Kidney (tissue), 22 donors: ENCODE data around the gene TMED7. TPM values are rescaled to one million over a fixed set of nuclear protein-coding genes. Genes with fewer than 3 reads are reported as not detected.
"Not testable (repeated sequence)": the region's sequence is repeated elsewhere in the genome, so short reads cannot be mapped to it uniquely, and the experiment has no call there.

Source experiments
- DNase-seq, 5 donors: peaks; one replicate each; pipeline ENCODE4 v3.0.0-alpha.2; 2013 to 2020
- FAIRE-seq: peaks from 2 replicates; lab custom pipeline; 2012; peaks lifted over from hg19 to GRCh38; lab: Jason Lieb, UNC
- H3K27ac ChIP-seq, 2 donors: one replicate each; pipeline ENCODE4 v1.7.0; 2013; ENCODE audit warnings: low read depth in 2 of 2, low read length in 2 of 2, inconsistent platforms in 1 of 2
- H3K27me3 ChIP-seq: one replicate; pipeline ENCODE4 v1.7.1; 2013; ENCODE audit warnings: low read length, inconsistent platforms; ENCODE audit not compliant: control insufficient read depth, insufficient read depth
- H3K36me3 ChIP-seq, 3 donors: one replicate each; pipeline versions ENCODE4 v1.7.0 to v1.7.1; 2013; ENCODE audit warnings: low read length in 3 of 3, control low read depth in 1 of 3, inconsistent platforms in 1 of 3; ENCODE audit not compliant: insufficient read depth in 3 of 3, control insufficient read depth in 2 of 3
- H3K4me1 ChIP-seq, 3 donors: one replicate each; pipeline versions ENCODE4 v1.7.0 to v1.7.1; 2013; ENCODE audit warnings: low read length in 3 of 3, inconsistent platforms in 1 of 3, low read depth in 1 of 3; ENCODE audit not compliant: control insufficient read depth in 2 of 3, insufficient read depth in 2 of 3
- H3K4me3 ChIP-seq, 3 donors: one replicate each; pipeline versions ENCODE4 v1.7.0 to v1.8.1; 2013; ENCODE audit warnings: low read length in 3 of 3, control low read depth in 1 of 3, inconsistent platforms in 1 of 3
- H3K9ac ChIP-seq, 3 donors: one replicate each; pipeline versions ENCODE4 v1.7.0 to v1.7.1; 2013; ENCODE audit warnings: low read length in 3 of 3, control low read depth in 1 of 3, inconsistent platforms in 1 of 3
- H3K9me3 ChIP-seq, 3 donors: one replicate each; pipeline versions ENCODE4 v1.7.0 to v1.7.1; 2013; ENCODE audit warnings: low read length in 3 of 3, control low read depth in 1 of 3, inconsistent platforms in 1 of 3; ENCODE audit not compliant: control insufficient read depth in 2 of 3, insufficient read depth in 1 of 3
- intact Hi-C: fragments of 100-400 bp; cut with DNase I; formaldehyde crosslinking; loops from one replicate; pipeline ENCODE4 v1.11.1; 2022
- long read RNA-seq, 10 donors: library from polyadenylated mRNA in 1 of 10; unstranded in 1 of 10; transcript quantifications; one replicate each; pipeline ENCODE4 v2.0.0 and lab custom pipeline, GENCODE V29; 2021 to 2026
- polyA plus RNA-seq: library from polyadenylated mRNA; stranded (reverse); fragments of 350-450 nt; fragmentation: Illumina TruSeq; extraction: RNeasy Lipid Tissue Mini Kit (QIAGEN cat#74804); gene quantifications from one replicate; pipeline ENCODE4 v1.2.3, GENCODE V29; 2014; ENCODE audit warnings: low read depth, low replicate concordance; ENCODE audit not compliant: insufficient read depth
- total RNA-seq: library from RNA; stranded (reverse); fragmentation: NEBNext Ultra II Directional; extraction: Animal tissue kit (Norgen Biotek cat#: 25700); gene quantifications from one replicate; pipeline ENCODE4 v1.2.1, GENCODE V29; 2021
- TF ChIP-seq, protein P1 (sequence below): IDR thresholded peaks from 3 replicates; pipeline ENCODE4 v1.5.1; 2012; ENCODE audit warnings: mild to moderate bottlenecking, moderate library complexity, borderline replicate concordance; ENCODE audit not compliant: insufficient read depth; ENCODE audit errors: extremely low read depth
- donor health status: control.
- donor health status: control.
- donor health status: control.
- donor health status: control.
- donor health status: control.
- donor health status: DM: yes; HTN: yes; CAD: no.
- donor health status: Normal renal cell carcinoma (clear cell type).

The TMED7 gene
- total RNA-seq (115 TPM), polyA plus RNA-seq (24.4 TPM)
- long read RNA-seq, donor 1, transcript TMED7-201 (3 exons, 3,757 nt), result major isoform, 29 of 29 reads
- long read RNA-seq, donor 1, partial matches to known transcripts, result 0 of 29 reads
- long read RNA-seq, donor 1, other reads (novel, unspliced or antisense), result 0 of 29 reads
- long read RNA-seq, donor 2, transcript TMED7-201 (3 exons, 3,757 nt), result major isoform, 29 of 29 reads
- long read RNA-seq, donor 2, partial matches to known transcripts, result 0 of 29 reads
- long read RNA-seq, donor 2, other reads (novel, unspliced or antisense), result 0 of 29 reads
- long read RNA-seq, donor 3, transcript TMED7-201 (3 exons, 3,757 nt), result major isoform, 26 of 26 reads
- long read RNA-seq, donor 3, partial matches to known transcripts, result 0 of 26 reads
- long read RNA-seq, donor 3, other reads (novel, unspliced or antisense), result 0 of 26 reads
- long read RNA-seq, donor 4, transcript TMED7-201 (3 exons, 3,757 nt), result major isoform, 29 of 29 reads
- long read RNA-seq, donor 4, partial matches to known transcripts, result 0 of 29 reads
- long read RNA-seq, donor 4, other reads (novel, unspliced or antisense), result 0 of 29 reads
- long read RNA-seq, donor 5, transcript TMED7-201 (3 exons, 3,757 nt), result major isoform, 7 of 7 reads
- long read RNA-seq, donor 5, partial matches to known transcripts, result 0 of 7 reads
- long read RNA-seq, donor 5, other reads (novel, unspliced or antisense), result 0 of 7 reads
- long read RNA-seq, donor 6, transcript TMED7-201 (3 exons, 3,757 nt), result major isoform, 26 of 26 reads
- long read RNA-seq, donor 6, partial matches to known transcripts, result 0 of 26 reads
- long read RNA-seq, donor 6, other reads (novel, unspliced or antisense), result 0 of 26 reads
- long read RNA-seq, donor 7, transcript TMED7-201 (3 exons, 3,757 nt), result major isoform, 87 of 89 reads
- long read RNA-seq, donor 7, partial matches to known transcripts, result 1 of 89 reads
- long read RNA-seq, donor 7, other reads (novel, unspliced or antisense), result 1 of 89 reads
- long read RNA-seq, donor 8, transcript TMED7-201 (3 exons, 3,757 nt), result major isoform, 33 of 33 reads
- long read RNA-seq, donor 8, partial matches to known transcripts, result 0 of 33 reads
- long read RNA-seq, donor 8, other reads (novel, unspliced or antisense), result 0 of 33 reads
- long read RNA-seq, donor 9, transcript TMED7-201 (3 exons, 3,757 nt), result major isoform, 14 of 14 reads
- long read RNA-seq, donor 9, partial matches to known transcripts, result 0 of 14 reads
- long read RNA-seq, donor 9, other reads (novel, unspliced or antisense), result 0 of 14 reads
- long read RNA-seq, donor 10, transcript TMED7-201 (3 exons, 3,757 nt), result major isoform, 30 of 30 reads
- long read RNA-seq, donor 10, partial matches to known transcripts, result 0 of 30 reads
- long read RNA-seq, donor 10, other reads (novel, unspliced or antisense), result 0 of 30 reads

DNA sequence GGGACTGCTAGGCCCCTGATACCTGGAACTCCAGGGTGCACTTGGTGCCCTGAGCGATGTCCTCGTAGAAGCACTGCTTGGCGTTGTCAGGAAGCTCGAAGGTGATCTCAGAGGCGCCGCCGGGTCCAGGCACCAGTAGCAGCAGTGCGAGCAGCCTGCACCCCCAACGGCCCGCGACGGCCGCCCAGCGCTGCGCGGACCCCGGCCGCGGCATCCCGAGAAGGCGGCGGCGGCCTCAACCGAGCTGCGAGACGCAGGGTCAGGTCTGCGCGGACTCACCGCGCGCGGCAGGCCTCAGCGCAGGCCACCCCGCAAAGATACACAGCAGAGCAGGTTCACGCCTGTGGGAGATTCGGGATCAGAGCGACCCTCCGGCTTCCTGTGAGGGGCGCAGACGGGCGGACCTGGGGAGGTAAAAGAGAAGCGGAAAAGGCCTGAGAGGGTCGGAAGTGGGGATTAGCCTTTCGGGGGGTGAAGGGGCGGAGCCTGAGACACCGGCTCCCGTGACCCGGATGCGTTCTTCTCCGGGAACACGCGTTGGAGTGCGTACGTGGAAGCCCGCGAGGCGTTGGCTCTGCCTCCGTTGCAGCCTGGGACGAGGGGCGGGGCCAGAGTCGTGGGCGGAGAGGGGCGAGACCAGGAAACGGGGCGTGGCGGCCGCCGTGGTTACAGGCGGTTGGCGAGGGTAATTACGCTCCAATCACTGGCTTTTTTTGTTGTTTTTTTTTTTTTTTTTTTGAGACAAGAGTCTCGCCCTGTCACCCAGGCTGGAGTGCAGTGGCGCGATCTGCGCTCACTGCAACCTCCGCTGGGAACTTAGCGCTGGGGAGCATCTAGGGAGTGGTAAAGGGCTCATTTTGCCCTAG is at the start of gene TMED7:
TMED7 (minus strand) TSS at position 458 of the 866 bp plus-strand sequence; CDS start at position 214, 244 bp downstream.
- Histone ChIP-seq H3K4me1 (peaks cover 5 to 16% (median 12%) of the 10 kb centered on the region in 3 donors), H3K9ac (peak within 1 kb of the TSS; percentile 70 to 90 (median 87)), H3K36me3 (no peaks in the 10 kb centered on the region), H3K27me3 (no peaks in the 10 kb centered on the region), H3K27ac (peak within 1 kb of the TSS; percentile 93 to 96), H3K9me3 (no peaks in the 10 kb centered on the region), H3K4me3 (peak within 1 kb of the TSS; percentile 93 to 97 (median 93))
- peak; percentile 96 for FAIRE-seq
- peak; percentile 98 to 100 (median 99) for DNase-seq
- TF ChIP-seq, protein P1, sequence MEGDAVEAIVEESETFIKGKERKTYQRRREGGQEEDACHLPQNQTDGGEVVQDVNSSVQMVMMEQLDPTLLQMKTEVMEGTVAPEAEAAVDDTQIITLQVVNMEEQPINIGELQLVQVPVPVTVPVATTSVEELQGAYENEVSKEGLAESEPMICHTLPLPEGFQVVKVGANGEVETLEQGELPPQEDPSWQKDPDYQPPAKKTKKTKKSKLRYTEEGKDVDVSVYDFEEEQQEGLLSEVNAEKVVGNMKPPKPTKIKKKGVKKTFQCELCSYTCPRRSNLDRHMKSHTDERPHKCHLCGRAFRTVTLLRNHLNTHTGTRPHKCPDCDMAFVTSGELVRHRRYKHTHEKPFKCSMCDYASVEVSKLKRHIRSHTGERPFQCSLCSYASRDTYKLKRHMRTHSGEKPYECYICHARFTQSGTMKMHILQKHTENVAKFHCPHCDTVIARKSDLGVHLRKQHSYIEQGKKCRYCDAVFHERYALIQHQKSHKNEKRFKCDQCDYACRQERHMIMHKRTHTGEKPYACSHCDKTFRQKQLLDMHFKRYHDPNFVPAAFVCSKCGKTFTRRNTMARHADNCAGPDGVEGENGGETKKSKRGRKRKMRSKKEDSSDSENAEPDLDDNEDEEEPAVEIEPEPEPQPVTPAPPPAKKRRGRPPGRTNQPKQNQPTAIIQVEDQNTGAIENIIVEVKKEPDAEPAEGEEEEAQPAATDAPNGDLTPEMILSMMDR, result no peak
- intact Hi-C loops, result no loop called here

- H3K9ac ChIP-seq, H3K9me3 ChIP-seq: not testable (repeated sequence)
Measured at GRCh38 chr5:115674782-115675181, 48.9 kb upstream of the TMED7 start.

GRCh38 chr5:115673596-115673995 is 47.8 kb upstream of the TMED7 start:
- no peak for DNase-seq
- Histone ChIP-seq H3K9ac (no peak overlapping the region), H3K27me3 (no peaks in the 10 kb centered on the region), H3K36me3 (no peaks in the 10 kb centered on the region), H3K9me3 (no peaks in the 10 kb centered on the region), H3K27ac (no peak overlapping the region), H3K4me1 (no peaks in the 10 kb centered on the region), H3K4me3 (no peak overlapping the region)
- TF ChIP-seq, protein P1, result no peak
- intact Hi-C loops, result no loop called here
- FAIRE-seq, result no peak

More at GRCh38 chr5:115674782-115675181, 48.9 kb upstream of the TMED7 start:
- H3K27ac ChIP-seq, H3K4me1 ChIP-seq, H3K36me3 ChIP-seq, FAIRE-seq, H3K27me3 ChIP-seq, intact Hi-C loops, DNase-seq, H3K4me3 ChIP-seq: not testable (repeated sequence)
